ENCODE results near the gene CPXM2.

DNA sequence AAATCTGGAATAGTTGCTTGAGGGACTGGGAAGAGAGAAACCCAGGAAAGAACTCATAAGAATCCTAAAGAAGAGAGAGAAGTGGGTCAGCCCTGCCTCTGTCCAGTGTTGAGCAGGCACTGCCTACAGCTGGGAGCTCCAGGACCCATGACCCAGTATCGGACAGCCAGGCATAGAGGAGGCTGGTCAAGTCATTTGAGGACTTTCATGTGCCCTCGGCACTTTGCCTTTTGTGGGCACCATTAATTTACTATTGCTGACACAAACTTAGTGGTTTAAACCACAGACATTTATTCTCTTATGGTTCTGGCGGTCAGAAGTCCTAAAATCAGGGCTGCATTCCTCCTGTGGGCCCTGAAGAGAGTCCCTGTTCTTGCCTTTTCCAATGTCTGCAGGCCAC is 60.3 kb downstream of the CPXM2 start:
- no peak for TF ChIP-seq POLR2A (IDR thresholded peaks at IDR 0.05)
- TF ChIP-seq, protein P1, sequence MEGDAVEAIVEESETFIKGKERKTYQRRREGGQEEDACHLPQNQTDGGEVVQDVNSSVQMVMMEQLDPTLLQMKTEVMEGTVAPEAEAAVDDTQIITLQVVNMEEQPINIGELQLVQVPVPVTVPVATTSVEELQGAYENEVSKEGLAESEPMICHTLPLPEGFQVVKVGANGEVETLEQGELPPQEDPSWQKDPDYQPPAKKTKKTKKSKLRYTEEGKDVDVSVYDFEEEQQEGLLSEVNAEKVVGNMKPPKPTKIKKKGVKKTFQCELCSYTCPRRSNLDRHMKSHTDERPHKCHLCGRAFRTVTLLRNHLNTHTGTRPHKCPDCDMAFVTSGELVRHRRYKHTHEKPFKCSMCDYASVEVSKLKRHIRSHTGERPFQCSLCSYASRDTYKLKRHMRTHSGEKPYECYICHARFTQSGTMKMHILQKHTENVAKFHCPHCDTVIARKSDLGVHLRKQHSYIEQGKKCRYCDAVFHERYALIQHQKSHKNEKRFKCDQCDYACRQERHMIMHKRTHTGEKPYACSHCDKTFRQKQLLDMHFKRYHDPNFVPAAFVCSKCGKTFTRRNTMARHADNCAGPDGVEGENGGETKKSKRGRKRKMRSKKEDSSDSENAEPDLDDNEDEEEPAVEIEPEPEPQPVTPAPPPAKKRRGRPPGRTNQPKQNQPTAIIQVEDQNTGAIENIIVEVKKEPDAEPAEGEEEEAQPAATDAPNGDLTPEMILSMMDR (IDR thresholded peaks at IDR 0.05): no peak

All from uterus (tissue), 2 donors.